Fibroblast of villous mesenchyme (primary cell): ENCODE results near the gene FOXK2. TPM values are rescaled to one million over a fixed set of nuclear protein-coding genes. Genes with fewer than 3 reads are reported as not detected.
"Not testable (repeated sequence)": the region's sequence is repeated elsewhere in the genome, so short reads cannot be mapped to it uniquely, and the experiment has no call there.

Source experiments
- DNase-seq: peaks from one replicate; pipeline ENCODE4 v3.0.0-alpha.2; 2010; ENCODE audit warnings: low read depth
- H3K4me3 ChIP-seq: 2 replicates; pipeline ENCODE4 v1.5.1; 2011; ENCODE audit warnings: low read depth, mild to moderate bottlenecking, low read length
- CTCF ChIP-seq: IDR thresholded peaks from 2 replicates; pipeline ENCODE4 v1.5.1; 2012; ENCODE audit warnings: low read depth, mild to moderate bottlenecking, low read length; ENCODE audit not compliant: insufficient read depth
- total RNA-seq: library from RNA; depleted of rRNA; stranded (reverse); fragments of >200 nt; gene quantifications from 2 replicates; pipeline ENCODE4 v1.2.3, GENCODE V29; 2012

FOXK2 gene
- total RNA-seq, 1 donor = 46.6 TPM

- no peak for TF ChIP-seq CTCF
- no peak for DNase-seq
- H3K4me3 ChIP-seq = no peak overlapping the region
Observed at GRCh38 chr17:82503094-82503727, 16.3 kb upstream of the FOXK2 start.

GRCh38 chr17:82503728-82504308, 15.7 kb upstream of the FOXK2 start:
- no peak overlapping the region for H3K4me3 ChIP-seq
- DNase-seq = no peak
- TF ChIP-seq CTCF = no peak

GRCh38 chr17:82505296-82505695, 14.2 kb upstream of the FOXK2 start:
- no peak for DNase-seq
- H3K4me3 ChIP-seq = no peak overlapping the region
- TF ChIP-seq CTCF = no peak

GRCh38 chr17:82506402-82506801, 13.1 kb upstream of the FOXK2 start:
- not testable (repeated sequence) for H3K4me3 ChIP-seq, DNase-seq

- DNase-seq = no peak
- H3K4me3 ChIP-seq = no peak overlapping the region
- TF ChIP-seq CTCF = no peak
Observed at GRCh38 chr17:82507631-82508175, 11.8 kb upstream of the FOXK2 start.

- not testable (repeated sequence) for H3K4me3 ChIP-seq
Observed at GRCh38 chr17:82511642-82512041, 7.9 kb upstream of the FOXK2 start.

GRCh38 chr17:82513864-82514263, 5.7 kb upstream of the FOXK2 start:
- DNase-seq, H3K4me3 ChIP-seq: not testable (repeated sequence)

More at GRCh38 chr17:82511642-82512041, 7.9 kb upstream of the FOXK2 start:
- not testable (repeated sequence) for DNase-seq

- DNase-seq = peak; percentile 78
- no peak for TF ChIP-seq CTCF
Observed at GRCh38 chr17:82517230-82517865, 2.2 kb upstream of the FOXK2 start.

More at GRCh38 chr17:82517230-82517865, 2.2 kb upstream of the FOXK2 start:
- H3K4me3 ChIP-seq = no peak overlapping the region
